HG02623 (cell line): ENCODE data around the gene ARMC8.
"Not testable (repeated sequence)": the region's sequence is repeated elsewhere in the genome, so short reads cannot be mapped to it uniquely, and the experiment has no call there.

ENCODE experiments used
- ATAC-seq: cut with Tn5 transposase; IDR thresholded peaks from one replicate; pipeline ENCODE4 v1.9.1; 2021; ENCODE audit warnings: moderate library complexity; ENCODE audit not compliant: unreplicated experiment

The ARMC8 gene, protein sequence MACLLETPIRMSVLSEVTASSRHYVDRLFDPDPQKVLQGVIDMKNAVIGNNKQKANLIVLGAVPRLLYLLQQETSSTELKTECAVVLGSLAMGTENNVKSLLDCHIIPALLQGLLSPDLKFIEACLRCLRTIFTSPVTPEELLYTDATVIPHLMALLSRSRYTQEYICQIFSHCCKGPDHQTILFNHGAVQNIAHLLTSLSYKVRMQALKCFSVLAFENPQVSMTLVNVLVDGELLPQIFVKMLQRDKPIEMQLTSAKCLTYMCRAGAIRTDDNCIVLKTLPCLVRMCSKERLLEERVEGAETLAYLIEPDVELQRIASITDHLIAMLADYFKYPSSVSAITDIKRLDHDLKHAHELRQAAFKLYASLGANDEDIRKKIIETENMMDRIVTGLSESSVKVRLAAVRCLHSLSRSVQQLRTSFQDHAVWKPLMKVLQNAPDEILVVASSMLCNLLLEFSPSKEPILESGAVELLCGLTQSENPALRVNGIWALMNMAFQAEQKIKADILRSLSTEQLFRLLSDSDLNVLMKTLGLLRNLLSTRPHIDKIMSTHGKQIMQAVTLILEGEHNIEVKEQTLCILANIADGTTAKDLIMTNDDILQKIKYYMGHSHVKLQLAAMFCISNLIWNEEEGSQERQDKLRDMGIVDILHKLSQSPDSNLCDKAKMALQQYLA

DNA sequence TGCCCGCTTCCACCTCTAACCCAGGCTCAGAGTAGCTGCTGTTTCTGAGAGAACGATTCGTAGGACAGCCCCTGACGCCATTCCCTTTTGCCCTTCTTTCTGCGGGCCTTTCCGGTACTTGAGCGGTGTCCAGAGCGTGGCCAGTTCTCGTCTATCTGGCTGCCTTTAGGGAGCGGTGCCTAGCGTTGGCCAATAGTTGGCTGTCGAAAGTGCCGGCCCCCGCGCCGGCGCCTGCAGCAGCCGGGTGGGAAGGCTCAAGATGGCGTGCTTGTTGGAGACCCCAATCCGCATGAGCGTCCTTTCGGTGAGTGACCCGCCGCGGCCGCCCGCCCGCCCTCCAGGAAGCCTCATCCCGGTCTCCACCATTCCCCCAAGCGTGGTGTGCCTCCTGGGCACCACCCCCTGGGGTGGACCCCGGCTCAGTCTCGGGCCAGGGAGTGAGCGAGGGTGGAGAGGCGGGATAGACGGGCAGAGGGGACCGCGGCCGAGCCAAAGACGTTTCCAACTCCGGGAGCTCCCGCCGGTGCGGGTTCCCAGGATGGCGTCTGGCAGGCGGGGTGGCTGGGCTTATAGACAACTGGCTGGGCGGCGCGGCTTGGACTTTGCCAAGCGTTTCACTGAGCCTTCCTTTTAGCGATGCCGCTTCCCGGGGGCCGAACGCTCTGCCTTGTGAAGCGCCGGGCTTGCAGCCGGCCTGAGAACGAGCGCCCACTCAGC lies at the start of gene ARMC8:
ARMC8 (plus strand) TSS at position 6 of the 717 bp plus-strand sequence; CDS start at position 260, 254 bp downstream.
- peak; percentile 46 for ATAC-seq

DNA sequence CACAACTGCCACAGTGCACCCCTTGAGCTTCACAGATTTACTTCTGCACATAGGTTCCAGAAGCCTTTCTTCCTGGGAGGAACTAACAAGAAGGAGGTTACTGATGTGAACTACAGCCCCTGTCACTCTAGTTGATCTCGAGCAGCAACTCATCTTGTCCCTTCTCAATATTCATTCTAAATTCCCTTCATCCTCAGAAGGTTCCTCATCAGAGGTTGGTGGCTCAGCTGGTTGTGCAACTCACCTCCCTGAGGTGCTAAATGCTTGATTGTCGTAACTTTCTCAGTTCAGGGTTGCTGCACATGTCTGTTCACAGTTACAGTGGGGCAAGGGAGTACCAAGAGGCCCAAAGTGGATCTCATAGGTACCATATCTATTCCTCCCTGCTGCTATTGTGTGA lies 49.2 kb upstream of the ARMC8 start:
- ATAC-seq: no peak

DNA sequence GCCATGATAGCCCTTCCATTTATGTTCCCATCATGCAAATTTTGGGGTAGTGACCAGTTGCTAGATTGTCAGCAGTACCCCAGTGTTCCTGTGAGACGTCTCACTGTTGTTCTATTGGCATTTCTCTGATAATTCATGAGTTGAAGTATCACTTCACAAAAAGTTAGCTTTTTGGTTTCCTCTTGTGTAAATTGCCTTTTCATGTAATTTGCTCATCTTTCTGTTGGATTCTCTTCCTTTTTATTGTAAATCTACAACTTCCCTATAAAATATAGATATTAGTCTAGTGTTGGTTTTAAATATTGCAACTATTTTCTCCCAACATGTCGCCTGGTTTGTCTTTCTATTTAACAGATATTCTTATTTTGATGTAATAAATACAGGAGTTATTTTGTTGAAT lies 47.4 kb upstream of the ARMC8 start:
- no peak for ATAC-seq

DNA sequence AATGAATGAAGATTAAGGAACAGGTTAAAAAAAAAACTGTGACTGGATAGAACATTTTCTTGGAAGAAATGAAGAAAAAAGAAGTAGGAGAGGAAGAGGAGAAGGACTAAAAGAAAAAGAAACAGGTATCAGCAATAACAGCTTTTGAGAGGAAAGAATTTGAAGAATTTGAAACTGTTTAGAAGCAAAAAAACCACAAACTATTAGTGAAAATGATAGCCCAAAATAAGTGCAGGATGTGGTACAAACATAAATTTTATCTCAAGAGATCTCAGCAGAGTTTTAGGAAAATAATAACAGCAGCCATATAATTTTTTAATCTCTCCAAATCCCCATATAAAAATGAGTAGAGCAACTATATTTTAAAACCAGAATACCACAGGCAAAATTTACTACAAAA lies 46.2 kb upstream of the ARMC8 start:
- ATAC-seq: no peak

DNA sequence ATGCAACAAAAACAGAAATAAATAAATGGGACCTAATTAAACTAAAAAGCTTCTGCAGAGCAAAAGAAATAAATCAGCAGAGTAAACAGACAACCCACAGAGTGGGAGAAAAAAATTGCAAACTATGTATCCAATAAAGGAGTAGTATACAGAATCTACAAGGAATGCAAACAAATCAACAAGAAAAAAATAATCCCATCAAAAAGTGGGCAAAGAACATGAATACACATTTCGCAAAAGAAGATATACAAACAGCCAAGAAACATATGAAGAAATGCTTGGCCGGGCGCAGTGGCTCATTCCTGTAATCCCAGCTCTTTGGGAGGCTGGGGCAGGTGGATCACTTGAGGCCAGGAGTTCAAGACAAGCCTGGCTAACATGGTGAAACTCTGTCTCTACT lies 44.9 kb upstream of the ARMC8 start:
- not testable (repeated sequence) for ATAC-seq

DNA sequence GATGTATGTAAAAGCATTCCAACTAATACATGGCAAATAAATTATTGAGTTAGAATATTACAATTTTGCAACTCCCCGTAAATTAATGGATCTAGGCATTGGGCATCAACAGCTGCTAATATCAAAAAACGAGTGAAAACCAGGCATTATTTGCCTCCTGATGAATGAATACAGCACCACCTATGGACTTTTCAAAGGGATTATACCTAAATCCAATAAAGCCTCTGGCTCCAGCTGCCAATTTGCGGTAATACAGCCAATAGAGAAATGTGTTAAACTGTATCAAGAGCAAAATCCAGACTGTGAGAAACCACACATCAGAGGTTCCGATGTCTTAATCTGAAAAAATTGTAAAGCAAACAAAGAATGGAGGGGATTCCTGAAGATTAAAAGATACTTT lies 38.6 kb upstream of the ARMC8 start:
- ATAC-seq: no peak

DNA sequence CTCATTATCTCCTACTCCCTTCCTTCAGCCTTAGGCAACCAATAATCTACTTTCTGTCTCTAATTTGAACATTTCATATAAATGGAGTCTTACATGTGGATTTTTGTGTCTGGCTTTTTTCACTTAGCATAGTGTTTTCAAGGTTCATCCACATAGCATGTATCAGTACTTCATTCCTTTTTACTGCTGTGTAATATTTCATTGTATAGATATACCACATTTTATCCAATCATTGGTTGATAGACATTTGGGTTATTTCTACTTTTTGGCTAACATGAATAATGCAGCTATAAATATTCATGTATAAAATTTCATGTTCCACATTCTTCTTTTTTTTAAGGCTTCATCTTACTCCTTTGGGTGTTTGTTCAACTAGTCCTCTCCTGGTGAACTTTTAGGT lies 32.6 kb upstream of the ARMC8 start:
- ATAC-seq: no peak

DNA sequence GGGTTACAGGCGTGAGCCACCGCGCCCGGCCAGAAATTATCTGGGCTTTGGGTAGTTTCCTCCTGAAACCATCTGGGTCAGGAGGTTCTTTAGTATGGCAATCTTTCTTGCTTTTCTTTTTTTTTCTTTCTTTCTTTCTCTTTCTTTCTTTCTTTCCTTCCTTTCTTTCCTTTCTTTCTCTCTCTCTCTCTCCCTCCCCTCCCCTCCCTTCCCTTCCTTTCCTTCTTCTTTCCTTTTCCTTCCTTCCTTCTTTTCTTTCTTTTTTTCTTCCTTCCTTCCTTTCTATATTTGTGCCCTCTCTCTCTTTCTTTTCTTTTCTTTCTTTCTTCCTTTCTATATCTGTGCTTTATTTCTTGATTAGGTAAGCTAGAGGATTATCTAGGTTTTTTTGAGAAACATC lies 29.4 kb upstream of the ARMC8 start:
- ATAC-seq: no peak

DNA sequence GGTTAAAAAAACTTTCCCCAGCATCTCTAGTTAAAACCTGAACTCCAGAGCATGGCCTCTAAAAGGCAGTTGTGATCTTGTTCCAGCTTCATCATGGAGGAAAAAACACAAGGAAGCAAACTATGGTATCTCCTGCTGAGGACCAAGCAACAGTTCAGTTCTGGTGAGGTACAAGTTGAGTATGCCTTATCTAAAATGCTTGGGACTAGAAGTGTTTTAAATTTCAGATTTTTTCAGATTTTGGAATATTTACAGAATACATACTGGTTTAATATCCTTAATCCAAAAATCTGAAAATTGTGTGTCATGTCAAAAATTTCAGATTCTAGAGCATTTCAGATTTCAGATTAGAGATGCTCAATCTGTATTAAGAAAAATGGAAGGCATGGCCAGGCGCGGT lies 22.0 kb upstream of the ARMC8 start:
- no peak for ATAC-seq

DNA sequence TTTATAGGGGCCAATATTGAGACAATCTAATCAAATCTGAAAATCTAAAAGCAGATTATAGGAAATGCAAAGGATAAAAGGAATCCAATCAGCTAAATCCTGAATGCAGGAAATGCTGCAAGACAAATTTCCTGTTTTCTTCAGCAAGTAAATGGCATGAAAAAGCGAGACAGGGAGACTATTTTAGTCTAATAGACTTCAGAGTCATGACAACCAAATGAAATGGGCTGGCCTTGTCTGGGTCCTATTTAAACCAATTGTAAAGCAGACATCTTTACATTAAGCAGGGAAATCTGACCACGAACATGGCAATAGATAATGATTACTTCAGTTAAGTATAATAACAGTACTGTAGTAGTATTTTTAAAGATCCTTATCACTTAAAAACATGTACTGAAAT lies 14.5 kb upstream of the ARMC8 start:
- ATAC-seq: no peak

DNA sequence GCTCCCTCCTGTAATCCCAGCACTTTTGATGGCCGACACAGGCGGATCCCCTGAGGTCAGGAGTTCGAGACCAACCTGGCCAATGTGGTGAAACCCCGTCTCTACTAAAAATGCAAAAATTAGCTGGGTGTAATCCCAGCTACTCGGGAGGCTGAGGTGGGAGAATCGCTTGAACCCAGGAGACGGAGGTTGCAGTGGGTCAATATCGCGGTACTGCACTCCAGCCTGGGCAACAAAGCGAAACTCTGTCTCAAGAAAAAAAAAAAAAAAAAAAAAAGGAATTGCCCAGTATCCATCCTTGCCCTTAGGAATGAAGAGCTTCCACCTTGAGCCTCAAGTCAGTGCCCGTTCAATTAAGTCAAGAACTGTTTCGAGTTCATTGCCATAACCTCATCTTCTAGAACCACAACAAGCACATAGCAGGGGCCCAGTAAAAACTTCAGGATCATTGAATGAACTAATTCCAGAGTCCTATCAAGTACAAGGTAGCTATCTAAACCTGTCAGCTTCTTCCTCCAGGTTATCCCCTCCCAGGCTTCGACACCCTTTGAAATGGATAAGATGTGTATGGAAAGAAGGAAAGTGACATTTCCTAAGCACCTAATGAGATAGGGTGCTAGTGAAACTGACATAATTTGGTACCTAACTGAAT lies 13.2 kb upstream of the ARMC8 start:
- ATAC-seq: no peak

DNA sequence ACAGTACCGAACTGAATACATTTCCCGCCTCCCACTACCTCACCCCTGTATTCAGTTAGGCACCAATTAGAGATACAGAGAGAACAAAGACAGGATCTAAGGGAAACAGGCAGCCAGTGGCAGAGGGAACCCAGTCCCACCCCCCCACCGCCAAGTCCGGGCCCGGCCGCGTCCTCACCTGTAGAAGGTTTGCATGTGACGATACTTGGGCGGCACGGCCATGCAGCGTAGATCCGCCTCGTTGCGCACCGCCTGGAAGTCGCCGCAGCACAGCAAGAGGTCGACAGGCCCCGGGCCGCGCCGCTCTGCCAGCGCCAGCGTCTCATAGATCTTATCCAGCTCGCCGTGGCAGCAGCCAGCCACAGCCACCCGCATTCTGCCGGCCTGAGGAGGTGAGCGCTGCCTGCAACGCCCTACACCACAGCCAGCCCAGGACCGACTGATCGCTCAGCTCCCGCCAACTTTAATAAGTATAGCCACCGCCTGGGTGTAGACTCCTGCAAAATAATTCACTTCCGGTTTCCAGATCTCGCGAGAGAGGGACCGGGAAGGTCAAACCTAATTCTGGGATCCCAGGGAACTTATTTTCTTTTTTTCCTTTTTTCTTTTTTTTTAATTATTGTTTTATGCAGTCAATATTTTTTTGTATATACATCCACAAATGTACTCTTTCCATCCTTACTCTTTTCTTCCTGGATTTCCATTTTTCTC lies 12.5 kb upstream of the ARMC8 start, which contains the start of gene DBR1:
DBR1 (minus strand) TSS at position 501 of the 711 bp plus-strand sequence; CDS start at position 375, 126 bp downstream.
- peak; percentile 90 for ATAC-seq

DNA sequence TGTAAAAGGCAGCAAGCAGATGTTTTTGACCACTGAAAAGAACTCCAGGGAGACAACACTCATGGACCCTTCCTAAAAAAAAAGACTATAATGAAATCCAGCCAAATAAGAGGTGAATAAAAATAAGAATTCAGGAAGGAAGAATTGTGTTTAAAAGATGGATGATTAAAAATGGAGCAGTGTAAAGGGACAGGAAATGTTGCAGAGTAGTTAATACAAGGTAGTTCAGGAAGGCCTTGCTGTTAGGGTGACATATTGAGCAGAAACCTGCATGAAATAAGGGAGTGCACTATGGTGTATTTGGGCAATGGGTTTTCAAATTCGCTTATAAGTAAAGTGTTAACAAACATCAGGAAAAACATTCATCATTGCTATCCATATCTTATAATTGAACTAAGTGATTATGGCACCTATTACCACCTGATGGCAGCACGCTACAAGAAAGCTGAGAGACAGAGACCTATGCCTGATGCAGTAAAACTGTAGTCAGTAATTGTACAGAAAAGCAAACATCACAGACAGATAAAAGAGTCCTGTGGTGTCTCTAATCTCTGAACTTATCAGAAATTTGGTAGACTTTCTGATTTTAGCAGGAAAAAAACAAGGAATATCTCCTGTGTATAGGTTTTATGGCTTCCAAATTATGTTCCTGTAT lies 6.6 kb upstream of the ARMC8 start:
- ATAC-seq: no peak

DNA sequence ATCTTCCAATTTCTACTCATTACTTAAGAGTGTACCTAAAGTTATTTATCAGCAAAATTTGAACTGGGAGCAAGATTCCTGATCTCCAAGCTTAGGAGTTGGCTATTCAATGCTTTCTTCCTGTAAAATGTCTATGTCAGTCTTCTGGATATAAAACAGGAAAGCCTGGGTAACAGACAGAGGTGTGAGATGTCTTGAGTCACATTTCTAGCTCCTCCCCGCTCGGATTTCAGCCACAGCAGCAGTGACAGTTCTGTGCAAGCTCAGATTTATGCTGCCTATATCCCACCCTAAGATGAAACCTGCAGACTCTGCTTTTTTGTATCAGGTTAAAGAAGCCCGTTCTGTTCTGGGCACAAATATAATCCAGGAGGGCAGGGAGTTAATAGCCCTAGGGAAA lies 2.1 kb upstream of the ARMC8 start:
- no peak for ATAC-seq

DNA sequence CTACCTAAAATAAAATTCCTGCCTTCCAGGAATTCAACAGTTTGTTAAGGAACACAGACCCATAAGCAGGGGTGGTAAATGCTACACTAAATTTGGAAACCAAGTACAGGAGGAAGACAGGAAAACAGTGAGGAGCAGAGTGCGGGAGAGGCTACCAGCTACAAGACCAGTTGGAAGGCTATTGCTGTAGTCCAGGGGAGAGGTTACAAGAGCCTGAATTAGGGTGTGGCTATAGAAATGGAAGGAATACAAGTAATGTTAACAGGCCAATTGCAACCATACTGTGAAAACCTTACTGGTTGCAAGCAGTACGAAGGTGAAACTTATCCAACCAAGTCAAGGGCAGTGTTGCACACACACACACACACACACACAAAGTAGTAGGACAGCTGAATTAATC lies 880 bp upstream of the ARMC8 start:
- ATAC-seq: no peak

DNA sequence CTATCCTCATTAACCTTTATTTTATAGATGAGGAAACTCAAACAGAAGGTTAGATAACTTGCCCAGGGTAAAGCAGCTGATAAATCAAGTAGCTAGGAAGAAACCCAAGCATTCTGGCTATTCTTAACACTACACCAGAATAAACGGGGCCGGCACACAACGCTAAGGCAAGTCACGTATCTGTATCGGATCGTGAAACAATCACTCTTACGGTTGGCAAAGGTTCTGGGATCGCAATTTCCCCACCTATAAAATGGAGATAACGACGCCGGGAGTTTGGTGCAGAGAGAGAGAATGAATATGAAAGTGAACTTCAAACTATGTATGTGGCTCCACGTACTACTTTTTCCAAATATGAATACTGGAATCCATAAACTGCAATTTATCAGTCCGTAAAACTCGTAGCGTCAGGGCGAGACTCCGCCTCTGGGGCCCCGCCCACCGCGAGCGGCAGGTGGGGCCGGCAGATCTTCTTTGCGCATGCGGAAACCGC lies 252 bp upstream of the ARMC8 start:
- peak; percentile 88 for ATAC-seq

DNA sequence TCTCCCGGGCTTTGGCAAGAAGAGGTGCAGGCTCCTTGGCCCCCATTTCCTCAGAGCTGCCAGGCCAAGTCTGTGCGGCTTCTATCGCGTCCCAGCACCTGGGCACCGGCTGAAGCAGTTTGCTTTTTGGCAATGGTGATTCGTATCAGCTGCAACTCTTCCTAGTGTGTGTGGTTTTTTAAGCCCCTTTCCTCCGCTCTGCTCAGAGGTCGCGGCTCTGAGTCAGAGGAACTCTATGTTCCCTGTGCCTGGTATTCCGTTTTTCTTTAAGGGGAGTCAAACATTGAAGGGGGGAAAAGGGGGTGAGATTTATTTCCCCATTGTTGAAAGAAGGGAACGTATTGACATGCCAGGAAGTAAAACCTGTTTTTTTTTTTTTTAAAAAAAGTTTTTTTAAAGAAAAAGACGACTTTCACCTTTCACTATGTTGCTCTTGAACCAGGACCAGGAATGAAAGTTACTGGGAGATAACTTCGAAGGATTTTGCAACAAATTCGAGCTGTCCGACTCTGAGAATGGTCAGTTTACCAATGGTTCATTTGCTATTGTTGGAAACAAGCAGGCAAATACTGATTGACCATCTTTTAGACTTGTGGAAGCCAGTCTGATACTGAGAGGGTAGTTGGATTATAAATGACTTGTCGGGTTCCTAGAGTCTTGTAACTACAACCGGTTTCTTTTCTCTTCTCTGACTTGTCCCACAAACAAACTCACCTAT lies 1.1 kb downstream of the ARMC8 start:
- ATAC-seq: peak; percentile 9

DNA sequence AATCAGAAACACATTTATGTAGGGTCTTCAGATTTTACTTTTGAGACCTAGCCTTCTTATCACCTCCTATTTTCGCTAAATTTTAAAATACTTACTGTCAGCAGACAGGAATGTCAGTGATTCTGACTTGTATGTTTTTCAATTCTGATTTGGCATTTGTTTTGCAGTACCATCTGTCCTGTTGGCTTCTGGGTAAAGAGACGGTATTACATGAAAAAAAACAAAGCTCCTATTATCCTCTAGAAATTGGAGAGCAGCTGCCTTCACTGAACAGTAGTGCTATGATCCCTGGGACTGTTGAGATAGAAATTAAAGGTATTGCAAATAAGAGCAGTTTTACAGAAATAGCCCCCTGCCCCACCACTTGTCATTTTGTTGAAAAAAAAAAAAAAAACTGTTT lies 8.4 kb downstream of the ARMC8 start:
- ATAC-seq: no peak

DNA sequence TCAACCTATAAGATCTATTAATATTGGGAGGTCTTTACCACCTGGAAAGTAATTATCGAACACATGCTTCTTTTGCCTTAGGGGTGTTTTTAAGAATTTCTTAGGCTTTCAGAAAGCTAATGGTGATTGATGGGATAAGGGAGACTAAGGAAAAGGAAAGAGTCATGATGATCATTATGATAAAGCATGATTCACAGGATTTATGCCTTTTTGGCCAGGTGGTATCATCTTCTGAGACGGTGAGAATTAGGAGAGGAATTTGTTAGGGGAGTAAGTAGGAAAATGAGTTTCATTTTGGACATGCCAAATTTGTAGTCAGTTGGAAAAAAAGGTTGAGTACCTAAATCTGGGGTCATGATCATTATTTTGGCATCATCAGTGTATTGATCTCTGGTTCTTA lies 8.9 kb downstream of the ARMC8 start:
- no peak for ATAC-seq
